ENCODE measurements around the gene PROSER1.

Gene PROSER1

DNA sequence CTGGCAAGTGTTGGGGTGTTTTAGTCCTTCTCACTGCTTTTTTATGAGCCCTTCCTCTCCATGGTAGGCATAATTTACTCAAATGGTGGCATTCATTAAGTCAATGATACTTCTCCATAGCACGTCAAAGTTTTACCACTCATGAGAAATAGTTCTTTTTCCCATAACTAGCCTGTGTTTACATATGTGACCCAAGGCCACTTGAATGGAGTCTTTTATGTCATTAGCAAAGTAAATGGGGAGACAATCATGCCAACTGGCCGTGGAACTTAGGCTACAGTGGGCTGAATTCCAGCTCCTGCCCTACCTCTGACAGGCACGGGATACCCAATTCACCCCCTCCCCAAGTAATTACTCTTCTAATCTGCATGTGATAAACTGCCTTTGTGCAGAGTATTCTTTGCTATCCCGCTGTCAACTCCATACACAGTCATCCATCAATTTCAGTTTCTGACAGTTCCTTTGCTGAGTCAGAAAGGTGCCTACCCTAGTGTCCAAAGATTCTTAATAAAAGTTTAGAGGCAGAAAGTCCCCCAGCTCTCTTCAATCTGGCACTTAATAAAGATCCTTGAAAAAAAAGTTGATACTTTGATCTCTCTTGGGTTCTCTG, 16.9 kb downstream of the PROSER1 start:
- TF ChIP-seq, protein P1, sequence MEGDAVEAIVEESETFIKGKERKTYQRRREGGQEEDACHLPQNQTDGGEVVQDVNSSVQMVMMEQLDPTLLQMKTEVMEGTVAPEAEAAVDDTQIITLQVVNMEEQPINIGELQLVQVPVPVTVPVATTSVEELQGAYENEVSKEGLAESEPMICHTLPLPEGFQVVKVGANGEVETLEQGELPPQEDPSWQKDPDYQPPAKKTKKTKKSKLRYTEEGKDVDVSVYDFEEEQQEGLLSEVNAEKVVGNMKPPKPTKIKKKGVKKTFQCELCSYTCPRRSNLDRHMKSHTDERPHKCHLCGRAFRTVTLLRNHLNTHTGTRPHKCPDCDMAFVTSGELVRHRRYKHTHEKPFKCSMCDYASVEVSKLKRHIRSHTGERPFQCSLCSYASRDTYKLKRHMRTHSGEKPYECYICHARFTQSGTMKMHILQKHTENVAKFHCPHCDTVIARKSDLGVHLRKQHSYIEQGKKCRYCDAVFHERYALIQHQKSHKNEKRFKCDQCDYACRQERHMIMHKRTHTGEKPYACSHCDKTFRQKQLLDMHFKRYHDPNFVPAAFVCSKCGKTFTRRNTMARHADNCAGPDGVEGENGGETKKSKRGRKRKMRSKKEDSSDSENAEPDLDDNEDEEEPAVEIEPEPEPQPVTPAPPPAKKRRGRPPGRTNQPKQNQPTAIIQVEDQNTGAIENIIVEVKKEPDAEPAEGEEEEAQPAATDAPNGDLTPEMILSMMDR (IDR thresholded peaks at IDR 0.05; ENCODE audit: low read length) = no peak
- no peak for TF ChIP-seq EZH2phosphoT487 (IDR thresholded peaks at IDR 0.05; ENCODE audit: low read length)
- TF ChIP-seq EZH2 (optimal IDR thresholded peaks at IDR 0.05; ENCODE audit: low read depth, low read length) = no peak
- H3K36me3 ChIP-seq (replicated peaks; ENCODE audit: insufficient read depth, low read length) = no peaks in the 10 kb centered on the region; the same call in 1 of the 2 replicates
- H3K4me2 ChIP-seq (ENCODE audit: low read depth, low read length) = no peak overlapping the region
- no peak for DNase-seq
- H2AFZ ChIP-seq (ENCODE audit: low read length) = no peak overlapping the region
- no peaks in the 10 kb centered on the region for H3F3A ChIP-seq (ENCODE audit: insufficient read depth, low read length)
- H3K27ac ChIP-seq (ENCODE audit: low read length) = no peak overlapping the region
- H4K20me1 ChIP-seq (ENCODE audit: insufficient read depth, low read length) = no peaks in the 10 kb centered on the region
- H3K9ac ChIP-seq (ENCODE audit: low read length) = no peak overlapping the region
- H3K27me3 ChIP-seq (replicated peaks; ENCODE audit: insufficient read depth, low read length) = no peaks in the 10 kb centered on the region
- no peaks in the 10 kb centered on the region for H3K79me2 ChIP-seq (ENCODE audit: low read length)
- H3K4me3 ChIP-seq (ENCODE audit: low read length) = no peak overlapping the region
- H3K4me1 ChIP-seq (ENCODE audit: low read length) = no peaks in the 10 kb centered on the region
- H3K9me2 ChIP-seq (replicated peaks; ENCODE audit: insufficient read depth, low read length) = no peaks in the 10 kb centered on the region
- no peaks in the 10 kb centered on the region for H3K9me3 ChIP-seq (replicated peaks; ENCODE audit: insufficient read depth, low read length)

DNA sequence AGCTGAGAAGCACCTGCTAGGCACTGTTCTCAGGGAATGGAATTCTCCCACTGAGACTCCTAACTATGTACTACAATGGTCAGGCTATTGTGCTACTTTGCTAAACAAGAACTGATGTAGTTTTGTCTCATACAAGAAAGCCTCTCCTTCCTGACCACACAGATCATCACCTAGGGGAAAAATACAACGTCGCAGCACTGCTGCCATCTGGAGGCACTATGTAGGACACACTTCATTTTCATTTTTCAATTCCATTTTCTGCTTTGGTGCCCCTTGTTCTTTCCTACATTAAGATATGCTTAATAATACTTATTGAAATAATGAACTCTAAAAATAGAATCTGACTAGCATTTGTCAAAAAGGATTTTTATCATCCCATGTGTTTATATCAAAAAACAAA, 21.1 kb downstream of the PROSER1 start:
- Histone ChIP-seq H3K9ac (ENCODE audit: low read length) (no peak overlapping the region), H3K4me3 (ENCODE audit: low read length) (no peak overlapping the region), H3K27ac (ENCODE audit: low read length) (no peak overlapping the region), H3K9me2 (replicated peaks; ENCODE audit: insufficient read depth, low read length) (no peaks in the 10 kb centered on the region), H3K9me3 (replicated peaks; ENCODE audit: insufficient read depth, low read length) (no peaks in the 10 kb centered on the region), H4K20me1 (ENCODE audit: insufficient read depth, low read length) (no peaks in the 10 kb centered on the region), H3F3A (ENCODE audit: insufficient read depth, low read length) (no peaks in the 10 kb centered on the region), H3K27me3 (replicated peaks; ENCODE audit: insufficient read depth, low read length) (no peaks in the 10 kb centered on the region), H2AFZ (ENCODE audit: low read length) (no peak overlapping the region), H3K79me2 (ENCODE audit: low read length) (no peaks in the 10 kb centered on the region), H3K4me1 (ENCODE audit: low read length) (no peaks in the 10 kb centered on the region), H3K4me2 (ENCODE audit: low read depth, low read length) (no peak overlapping the region), H3K36me3 (replicated peaks; ENCODE audit: insufficient read depth, low read length) (no peaks in the 10 kb centered on the region; the same call in 1 of the 2 replicates)
- peak; percentile 16 for DNase-seq
- TF ChIP-seq EZH2 (optimal IDR thresholded peaks at IDR 0.05; ENCODE audit: low read depth, low read length) = no peak
- TF ChIP-seq, protein P1 (IDR thresholded peaks at IDR 0.05; ENCODE audit: low read length) = peak; percentile 47

DNA sequence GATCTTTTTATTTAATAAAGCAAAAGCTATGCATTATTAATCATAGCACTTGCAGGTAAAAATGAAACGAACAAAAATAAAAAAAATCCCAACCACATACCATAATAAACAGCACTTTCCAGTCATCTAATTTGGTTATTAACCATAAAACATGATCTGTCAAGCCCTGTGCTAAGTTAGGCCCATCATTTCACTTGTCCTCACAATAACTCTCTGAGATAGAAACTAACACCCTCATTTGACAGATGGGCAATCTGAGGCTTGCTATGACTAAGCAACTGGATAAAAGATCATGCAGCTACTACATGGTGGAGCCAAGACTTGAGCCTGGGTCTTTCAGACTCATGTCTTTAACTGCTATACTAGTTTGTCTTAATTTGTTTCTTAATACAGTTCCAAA, 21.8 kb downstream of the PROSER1 start:
- H3K4me3 ChIP-seq (ENCODE audit: low read length) = no peak overlapping the region
- no peak overlapping the region for H3K4me2 ChIP-seq (ENCODE audit: low read depth, low read length)
- DNase-seq = no peak
- H2AFZ ChIP-seq (ENCODE audit: low read length) = no peak overlapping the region
- no peak overlapping the region for H3K27ac ChIP-seq (ENCODE audit: low read length)
- H3K9me3 ChIP-seq (replicated peaks; ENCODE audit: insufficient read depth, low read length) = no peaks in the 10 kb centered on the region
- TF ChIP-seq EZH2phosphoT487 (IDR thresholded peaks at IDR 0.05; ENCODE audit: low read length) (no peak), EZH2 (optimal IDR thresholded peaks at IDR 0.05; ENCODE audit: low read depth, low read length) (no peak)
- TF ChIP-seq, protein P1 (IDR thresholded peaks at IDR 0.05; ENCODE audit: low read length) = no peak
- no peaks in the 10 kb centered on the region for H3K9me2 ChIP-seq (replicated peaks; ENCODE audit: insufficient read depth, low read length)
- no peaks in the 10 kb centered on the region for H4K20me1 ChIP-seq (ENCODE audit: insufficient read depth, low read length)
- H3K9ac ChIP-seq (ENCODE audit: low read length) = no peak overlapping the region
- no peaks in the 10 kb centered on the region; the same call in 1 of the 2 replicates for H3K36me3 ChIP-seq (replicated peaks; ENCODE audit: insufficient read depth, low read length)
- H3F3A ChIP-seq (ENCODE audit: insufficient read depth, low read length) = no peaks in the 10 kb centered on the region
- H3K4me1 ChIP-seq (ENCODE audit: low read length) = no peaks in the 10 kb centered on the region
- H3K79me2 ChIP-seq (ENCODE audit: low read length) = no peaks in the 10 kb centered on the region
- no peaks in the 10 kb centered on the region for H3K27me3 ChIP-seq (replicated peaks; ENCODE audit: insufficient read depth, low read length)

Data from MM.1S (cell line).